H1 (cell line): ENCODE data around the gene SERAC1. TPM values are rescaled to one million over a fixed set of nuclear protein-coding genes. Genes with fewer than 3 reads are reported as not detected.

Experiments used
- CTCF ChIA-PET: fragments of 300-600 bp; sonication (Branson Sonifier 250); formaldehyde crosslinking; loops from one replicate; lab custom pipeline; 2021; ENCODE audit not compliant: partially characterized antibody; lab: Charles Lee
- POLR2A ChIA-PET: fragments of 300-600 bp; sonication (Branson Sonifier 250); formaldehyde crosslinking; loops from one replicate; lab custom pipeline; 2021; ENCODE audit warnings: inconsistent platforms; ENCODE audit not compliant: partially characterized antibody; lab: Charles Lee
- DNase-seq, 2 experiments: peaks; one replicate each; pipeline versions ENCODE4 v3.0.0 to v3.0.0-alpha.2; 2010 to 2022; ENCODE audit warnings: low spot score in 2 of 2, low read depth in 1 of 2, mixed read lengths in 1 of 2
- FAIRE-seq: peaks from 2 replicates; lab custom pipeline; 2011; peaks lifted over from hg19 to GRCh38; lab: Jason Lieb, UNC
- H2AFZ ChIP-seq: 2 replicates; pipeline ENCODE4 v1.8.1; 2012; ENCODE audit warnings: low read length, inconsistent platforms
- H2AK5ac ChIP-seq: 2 replicates; pipeline ENCODE4 v1.6.1; 2013; ENCODE audit warnings: low read depth, low read length
- H2BK120ac ChIP-seq: replicated peaks from 2 replicates; pipeline ENCODE3; 2013; ENCODE audit warnings: low read depth, low read length, inconsistent platforms
- H2BK12ac ChIP-seq: 2 replicates; pipeline ENCODE4 v1.6.1; 2013; ENCODE audit warnings: low read depth, low read length
- H2BK15ac ChIP-seq: 2 replicates; pipeline ENCODE4 v1.6.1; 2013; ENCODE audit warnings: low read length
- H2BK20ac ChIP-seq: 2 replicates; pipeline ENCODE4 v1.6.1; 2013; ENCODE audit warnings: low read length
- H2BK5ac ChIP-seq: 2 replicates; pipeline ENCODE4 v1.6.1; 2013; ENCODE audit warnings: low read depth, low read length
- H3K14ac ChIP-seq: 2 replicates; pipeline ENCODE4 v1.6.1; 2013; ENCODE audit warnings: inconsistent platforms; ENCODE audit not compliant: insufficient read length
- H3K18ac ChIP-seq: 2 replicates; pipeline ENCODE4 v1.6.1; 2013; ENCODE audit warnings: low read length; ENCODE audit errors: extremely low read depth
- H3K23ac ChIP-seq: 2 replicates; pipeline ENCODE4 v1.6.1; 2013; ENCODE audit warnings: inconsistent platforms; ENCODE audit not compliant: insufficient read length
- H3K23me2 ChIP-seq: 2 replicates; pipeline ENCODE4 v1.6.1; 2013; ENCODE audit warnings: low read depth, low read length
- H3K27ac ChIP-seq: 2 replicates; pipeline ENCODE4 v1.6.1; 2011; ENCODE audit warnings: low read depth, low read length, inconsistent platforms
- H3K27me3 ChIP-seq, 4 experiments: replicated peaks in 1 of 4; 1 replicate in 1 of 4; 2 replicates in 3 of 4; pipeline versions ENCODE4 v1.6.1 to v1.8.1; 2011 to 2013; ENCODE audit warnings: low read length in 3 of 4, mild to moderate bottlenecking in 3 of 4, inconsistent platforms in 2 of 4, mixed read lengths in 2 of 4, moderate library complexity in 1 of 4; ENCODE audit not compliant: control insufficient read depth in 3 of 4, insufficient read depth in 3 of 4; ENCODE audit errors: extremely low read depth in 1 of 4
- H3K36me3 ChIP-seq, 4 experiments: 2 replicates each; pipeline versions ENCODE4 v1.6.1 to v1.8.1; 2011 to 2013; ENCODE audit warnings: mild to moderate bottlenecking in 4 of 4, low read length in 3 of 4, moderate library complexity in 2 of 4, control low read depth in 1 of 4, inconsistent platforms in 1 of 4; ENCODE audit not compliant: insufficient read depth in 4 of 4, control insufficient read depth in 2 of 4
- H3K4ac ChIP-seq: replicated peaks from 2 replicates; pipeline ENCODE3; 2013; ENCODE audit warnings: low read length, low read depth, mixed read lengths, inconsistent platforms; ENCODE audit not compliant: insufficient read length
- H3K4me1 ChIP-seq, 4 experiments: replicated peaks in 1 of 4; 1 replicate in 1 of 4; 2 replicates in 3 of 4; pipeline versions ENCODE4 v1.6.1 to v1.8.1; 2011 to 2013; ENCODE audit warnings: low read length in 3 of 4, inconsistent platforms in 2 of 4, mixed read lengths in 1 of 4; ENCODE audit not compliant: insufficient read depth in 4 of 4, control insufficient read depth in 3 of 4
- H3K4me2 ChIP-seq, 2 experiments: 2 replicates each; pipeline versions ENCODE4 v1.6.1 to v1.8.1; 2011 to 2013; ENCODE audit warnings: low read depth in 2 of 2, low read length in 2 of 2, control low read depth in 1 of 2, inconsistent platforms in 1 of 2, mild to moderate bottlenecking in 1 of 2; ENCODE audit not compliant: insufficient read depth in 1 of 2
- H3K4me3 ChIP-seq, 4 experiments: fragments of 200-600, 300-600 bp in 1 of 4; sonication (generic), shearing (Covaris generic), sonication (Bioruptor Twin) in 1 of 4; 2 replicates each; pipeline versions ENCODE4 v1.5.1 to v1.8.1; 2011 to 2016; ENCODE audit warnings: low read length in 4 of 4, low read depth in 3 of 4, control low read depth in 2 of 4, inconsistent platforms in 2 of 4, mild to moderate bottlenecking in 2 of 4, mixed read lengths in 1 of 4, moderate library complexity in 1 of 4; ENCODE audit not compliant: insufficient read depth in 2 of 4; ENCODE audit errors: extremely low read depth in 1 of 4
- H3K56ac ChIP-seq: replicated peaks from 2 replicates; pipeline ENCODE3; 2013; ENCODE audit warnings: low read depth, mild to moderate bottlenecking, mixed read lengths, low read length, inconsistent platforms; ENCODE audit not compliant: insufficient read length
- H3K79me1 ChIP-seq: 2 replicates; pipeline ENCODE4 v1.6.1; 2013; ENCODE audit warnings: low read depth, low read length, control low read depth
- H3K79me2 ChIP-seq, 2 experiments: 2 replicates each; pipeline versions ENCODE4 v1.6.1 to v1.8.1; 2012 to 2013; ENCODE audit warnings: low read length in 2 of 2, mild to moderate bottlenecking in 2 of 2, inconsistent platforms in 1 of 2; ENCODE audit not compliant: insufficient read depth in 2 of 2, control insufficient read depth in 1 of 2
- H3K9ac ChIP-seq, 4 experiments: replicated peaks in 1 of 4; 1 replicate in 1 of 4; 2 replicates in 3 of 4; pipeline versions ENCODE4 v1.6.1 to v1.8.1; 2011 to 2013; ENCODE audit warnings: low read depth in 3 of 4, low read length in 3 of 4, control low read depth in 2 of 4, mild to moderate bottlenecking in 2 of 4, moderate library complexity in 2 of 4, inconsistent platforms in 1 of 4; ENCODE audit errors: extremely low read depth in 1 of 4
- H3K9me3 ChIP-seq, 2 experiments: 2 replicates each; pipeline versions ENCODE4 v1.6.1 to v1.8.1; 2012 to 2013; ENCODE audit warnings: mild to moderate bottlenecking in 2 of 2, moderate library complexity in 2 of 2, control low read depth in 1 of 2, inconsistent platforms in 1 of 2, low read depth in 1 of 2, low read length in 1 of 2, mixed read lengths in 1 of 2; ENCODE audit not compliant: insufficient read depth in 2 of 2
- H4K20me1 ChIP-seq, 2 experiments: replicated peaks in 1 of 2; 2 replicates each; pipeline versions ENCODE3 to v1.8.1; 2011 to 2013; ENCODE audit warnings: inconsistent platforms in 2 of 2, low read length in 2 of 2, mild to moderate bottlenecking in 1 of 2; ENCODE audit not compliant: insufficient read depth in 2 of 2, control insufficient read depth in 1 of 2
- H4K5ac ChIP-seq: 2 replicates; pipeline ENCODE4 v1.6.1; 2013; ENCODE audit warnings: low read length, low read depth, mixed read lengths, inconsistent platforms; ENCODE audit not compliant: insufficient read length
- H4K8ac ChIP-seq: 2 replicates; pipeline ENCODE4 v1.8.0; 2013; ENCODE audit warnings: mild to moderate bottlenecking, moderate library complexity, low read length, inconsistent platforms; ENCODE audit not compliant: insufficient read depth; ENCODE audit errors: extremely low read depth
- H4K91ac ChIP-seq: replicated peaks from 2 replicates; pipeline ENCODE3; 2013; ENCODE audit warnings: low read length, mixed read lengths, inconsistent platforms; ENCODE audit not compliant: insufficient read length
- NRF1 ChIP-seq: IDR thresholded peaks from 2 replicates; pipeline ENCODE4 v1.6.1; 2011; ENCODE audit warnings: mild to moderate bottlenecking, low read depth, low read length, improper control_type of control experiment
- WGBS, 2 experiments: shearing (Covaris generic) in 1 of 2; methylation state at CpG; one replicate each; pipeline versions ENCODE4 v1.1.6 to v1.1.7; 2013 to 2015; ENCODE audit warnings: low lambda C conversion rate in 2 of 2, mixed read lengths in 2 of 2, inconsistent platforms in 1 of 2, low coverage in 1 of 2, missing lambda C conversion rate in 1 of 2; ENCODE audit not compliant: insufficient replicate concordance in 2 of 2, insufficient coverage in 1 of 2, insufficient read length in 1 of 2; ENCODE audit errors: extremely low coverage in 1 of 2, missing lambda C conversion rate in 1 of 2; 5-methylcytosine and 5-hydroxymethylcytosine counted together
- polyA plus RNA-seq, 7 experiments: library from polyadenylated mRNA; depleted of rRNA in 3 of 7; stranded (reverse) in 5 of 7; unstranded in 2 of 7; fragments of >200 nt in 5 of 7; fragments of 200-250 nt in 2 of 7; gene quantifications; 1 replicate in 5 of 7; 2 replicates in 1 of 7; 4 replicates in 1 of 7; pipeline versions ENCODE4 v1.2.1 to v1.2.3, GENCODE V29; 2011 to 2013; ENCODE audit warnings: missing spikeins in 2 of 7, mixed read lengths in 2 of 7
- total RNA-seq: library from RNA; stranded (reverse); fragmentation: NEBNext Ultra II Directional; extraction: Animal tissue kit (Norgen Biotek cat#: 25700); gene quantifications from 2 replicates; pipeline ENCODE4 v1.2.1, GENCODE V29; 2021

SERAC1 gene
- total and polyA plus RNA-seq, 2 of the 8 experiments (the other 6 are each of a cell fraction or from before 2014, with no cell fraction given): 7.3 to 9.0 TPM

- no peaks in the 10 kb centered on the region for H3K9me3 ChIP-seq
- H3K18ac ChIP-seq: no peak overlapping the region
- H3K9ac ChIP-seq: no peak overlapping the region
- no peak overlapping the region for H2BK20ac ChIP-seq
- no peak overlapping the region for H4K8ac ChIP-seq
- TF ChIP-seq NRF1: no peak
- TF ChIP-seq, all 59 proteins: peak for 0
- Histone ChIP-seq H3K23me2 (peaks cover 3% of the 10 kb centered on the region; the same call in 1 of the 2 replicates), H2AFZ (no peak overlapping the region), H2BK5ac (no peak overlapping the region), H3K4me3 (no peak overlapping the region), H3K36me3 (no peaks in the 10 kb centered on the region), H4K5ac (no peak overlapping the region), H3K27me3 (no peaks in the 10 kb centered on the region), H3K79me2 (no peaks in the 10 kb centered on the region), H3K23ac (no peak overlapping the region), H4K20me1 (no peaks in the 10 kb centered on the region), H2BK15ac (no peak overlapping the region), H3K56ac (no peak overlapping the region), H2BK120ac (no peak overlapping the region), H3K4me1 (peaks cover 0 to 3% (median under 1%) of the 10 kb centered on the region in 4 experiments; a peak in 2 of 7 replicates), H3K14ac (no peak overlapping the region), H3K4ac (no peak overlapping the region), H3K79me1 (no peaks in the 10 kb centered on the region), H3K4me2 (0 out of 4 replicates have a peak overlapping the region, but pooled peaks of 1 of the 2 experiments have one; percentile 42), H3K27ac (no peak overlapping the region), H2BK12ac (no peak overlapping the region), H4K91ac (no peak overlapping the region), H2AK5ac (no peak overlapping the region)
- POLR2A ChIA-PET: interaction anchor here (1.7 kb wide), 1 partner anchor 11 kb away, joined by 3 read pairs; no protein-coding TSS in a partner anchor
- CTCF ChIA-PET: no interaction called here
- DNase-seq (no peak), FAIRE-seq (no peak)
- 94% methylated on average over 5 of the region's 5 CpGs; no CpG with 5 or more reads in 1 of the 2 experiments for WGBS, 2 experiments
Measured at GRCh38 chr6:158172001-158172400, 3.9 kb upstream of the SERAC1 start.
